BLaER1 treated with 17β-estradiol and CSF1 and Interleukin-3, amounts not matched to agents 10 nM and 100 nM (cell line): Measurements from ENCODE around the gene PTBP3.
"Not testable (repeated sequence)": the region's sequence is repeated elsewhere in the genome, so short reads cannot be mapped to it uniquely, and the experiment has no call there.

Source experiments
- H3K27ac ChIP-seq, 11 experiments: shearing (Covaris generic); formaldehyde crosslinking; 2 replicates each; pipeline ENCODE4 v1.8.1; 2022
- H3K27me3 ChIP-seq, 11 experiments: shearing (Covaris generic); formaldehyde crosslinking; 2 replicates each; pipeline ENCODE4 v1.8.1; 2022
- H3K36me3 ChIP-seq, 11 experiments: shearing (Covaris generic); formaldehyde crosslinking; 2 replicates each; pipeline ENCODE4 v1.8.1; 2022
- H3K4me1 ChIP-seq, 10 experiments: shearing (Covaris generic); formaldehyde crosslinking; 2 replicates each; pipeline ENCODE4 v1.8.1; 2022
- H3K4me2 ChIP-seq, 11 experiments: shearing (Covaris generic); formaldehyde crosslinking; 2 replicates each; pipeline ENCODE4 v1.8.1; 2022
- H3K4me3 ChIP-seq, 10 experiments: shearing (Covaris generic); formaldehyde crosslinking; 2 replicates each; pipeline ENCODE4 v1.8.1; 2022
- H3K9ac ChIP-seq, 11 experiments: shearing (Covaris generic); formaldehyde crosslinking; 2 replicates each; pipeline ENCODE4 v1.8.1; 2022
- H3K9me3 ChIP-seq, 11 experiments: shearing (Covaris generic); formaldehyde crosslinking; replicated peaks in 1 of 11; 2 replicates each; pipeline ENCODE4 v1.8.1; 2022
- H4K20me1 ChIP-seq, 11 experiments: shearing (Covaris generic); formaldehyde crosslinking; 2 replicates each; pipeline ENCODE4 v1.8.1; 2022
- Cebpa-rat ChIP-seq, 11 experiments: shearing (Covaris generic); IDR thresholded peaks; 2 replicates each; pipeline ENCODE4 v1.8.1; 2022

The PTBP3 gene

DNA sequence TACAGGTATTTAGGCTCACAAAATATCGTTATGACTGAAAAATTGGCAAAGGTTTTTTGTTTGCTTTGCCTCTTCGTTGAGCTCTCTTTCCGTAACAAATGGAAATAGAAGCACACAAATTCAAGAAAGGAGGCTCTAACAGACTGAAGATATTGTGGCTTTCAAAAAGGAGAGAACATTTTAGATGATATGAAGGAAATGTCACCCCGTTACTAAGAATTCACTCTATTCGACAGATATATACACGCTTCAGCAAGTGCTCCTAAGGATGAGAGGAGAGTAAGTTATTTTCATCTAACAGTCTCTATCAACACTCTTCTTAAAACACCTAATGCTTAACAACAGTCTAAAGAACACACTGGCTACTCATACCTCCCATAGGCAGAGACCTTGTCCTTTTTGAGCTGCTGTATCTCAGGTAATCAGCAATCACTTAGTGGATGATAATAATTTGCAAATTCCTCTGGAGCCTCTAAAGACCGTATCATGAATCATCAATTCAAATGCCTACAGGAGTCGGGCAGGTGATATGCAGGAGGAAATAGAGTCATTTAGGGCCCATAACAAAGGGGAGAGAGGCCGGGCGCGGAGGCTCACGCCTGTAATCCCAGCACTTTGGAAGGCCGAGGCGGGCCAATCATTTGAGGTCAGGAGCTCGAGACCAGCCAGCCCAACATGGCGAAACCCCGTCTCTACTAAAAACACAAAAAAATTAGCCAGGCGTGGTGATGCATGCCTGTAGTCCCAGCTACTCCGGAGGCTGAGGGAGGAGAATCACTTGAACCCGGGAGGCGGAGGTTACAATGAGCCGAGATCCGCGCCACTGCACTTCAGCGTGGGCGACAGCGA is 45.1 kb upstream of the PTBP3 start:
- no peaks in the 10 kb centered on the region for H3K27me3 ChIP-seq
- H3K4me2 ChIP-seq: peak overlapping the region; percentile 70 to 96 (median 86)
- no peak for TF ChIP-seq Cebpa-rat (IDR thresholded peaks at IDR 0.05)
- peaks cover 0 to 22% (median 18%) of the 10 kb centered on the region in 11 experiments; a peak in 17 of 22 replicates for H3K9me3 ChIP-seq
- H3K4me1 ChIP-seq: peaks cover 42 to 53% (median 48%) of the 10 kb centered on the region in 10 experiments
- H3K36me3 ChIP-seq: peaks cover 0 to 11% (median 0%) of the 10 kb centered on the region in 11 experiments; a peak in 4 of 22 replicates
- H3K4me3 ChIP-seq: peak overlapping the region; percentile 70 to 95 (median 89)
- peak overlapping the region; percentile 87 to 95 (median 90) for H3K9ac ChIP-seq
- H4K20me1 ChIP-seq: no peaks in the 10 kb centered on the region
- H3K27ac ChIP-seq: peak overlapping the region; percentile 85 to 94 (median 90)

DNA sequence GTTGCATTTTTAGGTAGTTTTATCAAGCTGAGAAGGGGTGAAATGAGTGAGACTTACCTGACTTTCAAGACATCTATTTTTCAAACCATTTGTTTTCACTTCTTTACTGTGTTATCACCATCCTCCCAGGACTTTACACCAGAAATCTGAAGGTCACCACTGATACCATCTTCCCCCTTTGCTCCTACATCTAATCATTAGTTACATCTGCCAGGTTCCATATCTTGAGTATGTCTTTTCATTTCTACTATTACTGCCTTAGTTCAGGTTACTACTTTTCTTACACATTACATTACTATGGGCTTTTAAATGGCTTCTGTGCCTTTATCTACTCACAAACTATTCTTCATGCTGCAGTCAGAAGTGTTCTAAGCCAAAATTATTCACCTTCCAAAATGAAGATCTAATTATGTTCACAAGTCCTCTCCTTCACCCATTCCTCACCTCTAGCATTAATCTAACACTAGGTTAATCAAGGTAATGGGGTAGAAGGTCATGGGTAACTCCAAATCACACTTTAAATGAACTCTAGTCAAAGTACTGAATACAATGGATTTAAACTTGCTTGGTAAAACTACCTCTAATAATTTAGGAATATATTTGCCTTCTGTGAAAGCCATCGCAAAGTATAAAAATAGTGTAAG is 44.4 kb upstream of the PTBP3 start:
- Histone ChIP-seq H3K4me1 (peaks cover 35 to 45% (median 42%) of the 10 kb centered on the region in 10 experiments), H3K27ac (peak overlapping the region in 6 of 11 experiments; percentile 85 to 94 (median 90); a peak in 8 of 22 replicates), H3K4me3 (peak overlapping the region; percentile 70 to 95 (median 89); a peak in 17 of 20 replicates), H4K20me1 (no peaks in the 10 kb centered on the region), H3K36me3 (peaks cover 0 to 11% (median 0%) of the 10 kb centered on the region in 11 experiments; a peak in 5 of 22 replicates), H3K9me3 (peaks cover 0 to 27% (median 18%) of the 10 kb centered on the region in 11 experiments; a peak in 17 of 22 replicates), H3K27me3 (no peaks in the 10 kb centered on the region), H3K9ac (peak overlapping the region; percentile 87 to 95 (median 90); a peak in 19 of 22 replicates), H3K4me2 (peak overlapping the region; percentile 70 to 96 (median 86))
- no peak for TF ChIP-seq Cebpa-rat (IDR thresholded peaks at IDR 0.05)

DNA sequence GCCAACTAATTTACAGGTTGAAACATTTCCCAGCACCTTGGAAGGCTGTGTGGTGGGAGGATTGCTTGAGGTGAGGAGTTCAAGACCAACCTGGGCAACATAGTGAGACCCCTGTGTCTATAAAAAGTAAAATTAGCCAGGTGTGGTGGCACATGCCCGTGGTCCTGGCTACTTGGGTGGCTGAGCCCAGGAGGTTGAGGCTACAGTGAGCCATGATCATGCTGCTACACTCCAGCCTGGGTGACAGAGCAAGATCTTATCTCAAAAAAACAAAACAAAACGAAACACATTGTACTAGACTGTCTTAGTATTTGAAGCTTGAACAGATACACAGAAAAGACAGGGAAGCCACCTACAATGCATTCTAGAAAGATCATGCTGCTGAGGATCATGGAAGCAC is 43.7 kb upstream of the PTBP3 start:
- peaks cover 0 to 11% (median 0%) of the 10 kb centered on the region in 11 experiments; a peak in 6 of 22 replicates for H3K36me3 ChIP-seq
- H3K27ac ChIP-seq: no peak overlapping the region; a peak in 1 of 22 replicates
- H3K4me3 ChIP-seq: peak overlapping the region in 5 of 10 experiments; percentile 1 to 88 (median 70); a peak in 8 of 20 replicates
- H3K4me1 ChIP-seq: peaks cover 30 to 39% (median 37%) of the 10 kb centered on the region in 10 experiments
- peaks cover 3 to 30% (median 19%) of the 10 kb centered on the region in 11 experiments; a peak in 17 of 22 replicates for H3K9me3 ChIP-seq
- peak overlapping the region; percentile 70 to 96 (median 86) for H3K4me2 ChIP-seq
- no peaks in the 10 kb centered on the region for H3K27me3 ChIP-seq
- no peaks in the 10 kb centered on the region for H4K20me1 ChIP-seq
- H3K9ac ChIP-seq: no peak overlapping the region
- no peak for TF ChIP-seq Cebpa-rat (IDR thresholded peaks at IDR 0.05)

DNA sequence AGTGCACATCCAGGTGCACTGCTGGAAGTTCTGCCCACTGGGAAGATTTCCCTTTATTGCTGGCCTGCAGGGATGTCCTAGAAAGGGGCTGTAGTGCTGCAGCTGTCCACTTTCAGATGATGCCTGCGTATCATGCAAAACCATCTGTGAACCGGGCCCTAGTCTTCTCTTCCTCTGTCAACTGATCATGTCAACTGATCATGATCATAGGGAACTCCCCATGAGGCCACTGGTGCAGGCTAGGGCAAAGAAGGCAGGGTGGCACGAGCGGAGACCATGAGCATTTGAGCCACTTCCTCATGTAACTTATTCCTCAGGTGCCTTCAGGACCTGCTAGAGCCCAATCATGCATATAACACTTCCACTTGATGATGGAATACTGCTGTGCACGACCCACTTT is 41.9 kb upstream of the PTBP3 start:
- TF ChIP-seq Cebpa-rat (IDR thresholded peaks at IDR 0.05): no peak
- Histone ChIP-seq H3K27ac (no peak overlapping the region), H4K20me1 (no peaks in the 10 kb centered on the region), H3K4me3 (no peak overlapping the region), H3K4me1 (peaks cover 22 to 25% (median 24%) of the 10 kb centered on the region in 10 experiments), H3K4me2 (no peak overlapping the region), H3K36me3 (peaks cover 0 to 11% (median 4%) of the 10 kb centered on the region in 11 experiments; a peak in 8 of 22 replicates), H3K27me3 (no peaks in the 10 kb centered on the region), H3K9me3 (peaks cover 16 to 46% (median 34%) of the 10 kb centered on the region in 11 experiments), H3K9ac (no peak overlapping the region)

DNA sequence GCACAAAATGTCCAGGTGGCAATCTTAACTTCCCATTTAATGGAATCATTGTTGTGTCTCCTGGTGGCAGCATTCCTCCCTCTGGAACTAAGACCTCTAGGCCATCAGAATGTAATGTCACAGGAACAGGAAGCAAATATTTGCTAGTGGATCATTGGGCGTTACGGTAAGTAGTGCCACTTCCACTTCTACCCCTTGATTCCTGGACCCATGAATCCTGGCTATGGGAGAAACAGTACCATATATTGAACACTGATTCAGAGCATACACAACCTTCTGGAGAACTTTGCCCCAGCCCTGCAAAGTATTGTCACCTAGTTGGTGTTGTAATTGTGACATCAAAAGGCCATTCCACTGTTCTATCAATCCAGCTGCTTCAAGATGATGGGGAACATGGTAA is 40.8 kb upstream of the PTBP3 start:
- H3K4me1 ChIP-seq: peaks cover 22 to 25% (median 24%) of the 10 kb centered on the region in 10 experiments
- not testable (repeated sequence) for H3K4me2 ChIP-seq, H4K20me1 ChIP-seq, H3K27me3 ChIP-seq, H3K9ac ChIP-seq, H3K4me3 ChIP-seq, H3K27ac ChIP-seq
- H3K9me3 ChIP-seq: peaks cover 27 to 57% (median 45%) of the 10 kb centered on the region in 11 experiments
- H3K36me3 ChIP-seq: peaks cover 0 to 17% (median 6%) of the 10 kb centered on the region in 11 experiments; a peak in 13 of 22 replicates

DNA sequence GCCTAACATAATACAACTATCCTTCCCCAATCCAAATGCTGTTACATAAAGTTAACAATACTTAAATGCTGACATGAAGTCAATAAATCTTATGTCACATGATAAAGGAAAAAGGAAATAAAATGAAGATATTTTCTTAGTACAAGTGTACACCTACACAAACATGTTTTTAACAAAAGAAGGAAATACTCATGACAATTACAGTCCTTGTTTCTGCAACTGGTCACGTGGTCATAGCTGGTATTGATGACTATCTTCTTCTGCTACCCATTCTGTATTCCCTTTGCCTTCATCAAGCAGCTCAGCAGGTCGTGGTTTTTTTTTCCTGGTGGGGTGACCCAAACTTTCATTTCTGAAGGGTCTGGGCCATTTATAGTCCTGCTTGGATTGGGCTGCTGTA is 40.2 kb upstream of the PTBP3 start:
- H3K9ac ChIP-seq, H3K27me3 ChIP-seq, H3K4me3 ChIP-seq, H4K20me1 ChIP-seq, H3K4me2 ChIP-seq, H3K27ac ChIP-seq: not testable (repeated sequence)
- Histone ChIP-seq H3K9me3 (peaks cover 33 to 63% (median 51%) of the 10 kb centered on the region in 11 experiments), H3K36me3 (peaks cover 0 to 23% (median 11%) of the 10 kb centered on the region in 11 experiments; a peak in 13 of 22 replicates), H3K4me1 (peaks cover 21 to 23% (median 22%) of the 10 kb centered on the region in 10 experiments)

DNA sequence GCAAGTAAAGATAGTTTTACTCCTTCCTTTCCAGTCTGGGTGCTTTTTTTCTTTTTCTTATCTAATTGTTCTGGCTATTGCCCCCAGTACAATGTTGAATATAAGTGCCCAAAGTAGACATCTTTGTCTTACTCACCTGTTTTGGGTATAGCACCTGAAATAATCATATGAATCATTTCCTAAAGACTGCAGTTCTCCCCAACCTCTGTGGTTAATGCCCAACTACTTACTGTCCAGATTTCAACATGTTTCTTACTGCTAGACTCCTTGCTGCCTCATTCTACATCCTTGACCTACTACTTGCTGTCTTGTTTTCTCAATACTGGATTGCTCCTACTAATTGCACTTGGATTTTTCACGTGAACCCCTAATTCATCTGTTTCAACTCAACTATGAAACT is 37.6 kb upstream of the PTBP3 start:
- Histone ChIP-seq H3K4me2 (no peak overlapping the region), H3K4me1 (no peaks in the 10 kb centered on the region), H3K9me3 (peaks cover 58 to 87% (median 71%) of the 10 kb centered on the region in 11 experiments), H3K27me3 (no peaks in the 10 kb centered on the region), H3K27ac (no peak overlapping the region), H4K20me1 (no peaks in the 10 kb centered on the region), H3K9ac (no peak overlapping the region), H3K4me3 (no peak overlapping the region), H3K36me3 (peaks cover 0 to 30% (median 15%) of the 10 kb centered on the region in 11 experiments; a peak in 13 of 22 replicates)
- no peak for TF ChIP-seq Cebpa-rat (IDR thresholded peaks at IDR 0.05)

DNA sequence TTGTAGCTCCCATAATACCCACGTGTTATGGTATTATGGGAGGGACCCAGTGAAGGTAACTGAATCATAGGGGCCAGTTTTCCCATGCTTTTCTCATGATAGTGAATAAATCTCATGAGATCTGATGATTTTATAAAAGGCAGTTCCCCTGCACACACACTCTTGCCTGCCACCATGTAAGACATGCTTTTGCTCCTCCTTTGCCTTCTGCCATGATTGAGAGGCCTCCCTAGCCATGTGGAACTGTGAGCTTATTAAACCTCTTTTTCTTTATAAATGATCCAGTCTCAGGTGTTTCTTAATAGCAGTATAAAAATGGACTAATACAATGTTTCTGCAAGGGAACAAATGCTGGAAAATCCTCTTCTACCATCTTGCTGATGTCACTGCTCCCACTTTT is 36.4 kb upstream of the PTBP3 start:
- Histone ChIP-seq H3K9ac (no peak overlapping the region), H3K27me3 (no peaks in the 10 kb centered on the region), H3K27ac (no peak overlapping the region), H3K4me3 (no peak overlapping the region), H3K36me3 (peaks cover 0 to 23% (median 12%) of the 10 kb centered on the region in 11 experiments; a peak in 13 of 22 replicates), H3K4me1 (no peaks in the 10 kb centered on the region), H3K4me2 (no peak overlapping the region), H4K20me1 (no peaks in the 10 kb centered on the region), H3K9me3 (peaks cover 62 to 88% (median 78%) of the 10 kb centered on the region in 11 experiments)
- no peak for TF ChIP-seq Cebpa-rat (IDR thresholded peaks at IDR 0.05)

DNA sequence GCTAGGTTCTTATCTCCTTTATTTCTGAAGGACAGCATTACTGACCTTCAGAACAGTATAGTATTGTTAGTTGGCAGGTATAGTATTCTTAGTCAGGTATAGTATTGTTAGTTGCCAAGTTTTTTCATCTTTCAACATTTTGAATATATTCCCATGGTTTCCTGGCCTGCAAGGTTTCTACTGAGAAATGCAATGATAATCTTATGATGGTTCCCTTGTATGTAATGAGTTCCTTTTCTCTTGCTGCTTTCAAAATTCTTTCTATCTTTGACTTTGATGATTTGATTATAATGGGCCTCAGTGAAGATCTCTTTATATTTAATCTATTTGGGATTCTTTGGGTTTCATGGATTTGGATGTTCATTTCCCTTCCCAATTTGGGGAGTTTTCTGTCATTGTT is 34.0 kb upstream of the PTBP3 start:
- Histone ChIP-seq H3K9me3 (peaks cover 58 to 75% (median 69%) of the 10 kb centered on the region in 11 experiments), H3K4me3 (no peak overlapping the region), H3K4me1 (no peaks in the 10 kb centered on the region), H4K20me1 (no peaks in the 10 kb centered on the region), H3K36me3 (peaks cover 0 to 19% (median 12%) of the 10 kb centered on the region in 11 experiments; a peak in 12 of 22 replicates), H3K27me3 (no peaks in the 10 kb centered on the region), H3K4me2 (no peak overlapping the region), H3K27ac (no peak overlapping the region), H3K9ac (no peak overlapping the region)
- no peak for TF ChIP-seq Cebpa-rat (IDR thresholded peaks at IDR 0.05)
